DOHH2 (cell line): Measurements from ENCODE around the gene TLE3.
A peak's percentile ranks its signal among the peaks of the same experiment; 100 is the strongest.

ENCODE experiments used
- H3F3A ChIP-seq: fragments of 200-600 bp; sonication (generic), shearing (Covaris generic); 2 replicates; pipeline ENCODE4 v1.6.0; 2016; ENCODE audit warnings: antibody characterized with exemption, mild to moderate bottlenecking; ENCODE audit not compliant: control insufficient read depth, insufficient read depth
- H3K27ac ChIP-seq: fragments of 200-600 bp; sonication (generic); 2 replicates; pipeline ENCODE4 v1.5.1; 2014; ENCODE audit warnings: low read depth, mild to moderate bottlenecking, low read length, moderate library complexity
- H3K27me3 ChIP-seq: fragments of 200-600 bp; sonication (generic); 2 replicates; pipeline ENCODE4 v1.6.1; 2014; ENCODE audit warnings: mild to moderate bottlenecking, low read length, mixed read lengths; ENCODE audit not compliant: control insufficient read depth
- H3K36me3 ChIP-seq: fragments of 200-600 bp; sonication (generic); 2 replicates; pipeline ENCODE4 v1.6.1; 2014; ENCODE audit warnings: mild to moderate bottlenecking, low read length, moderate library complexity, mixed read lengths; ENCODE audit not compliant: control insufficient read depth
- H3K4me1 ChIP-seq: fragments of 200-600 bp; sonication (generic); 2 replicates; pipeline ENCODE4 v1.6.1; 2014; ENCODE audit warnings: mild to moderate bottlenecking, low read length, mixed read lengths; ENCODE audit not compliant: control insufficient read depth
- H3K4me2 ChIP-seq: fragments of 200-600 bp; sonication (generic); 2 replicates; pipeline ENCODE4 v1.6.0; 2014; ENCODE audit warnings: mild to moderate bottlenecking, low read length, moderate library complexity
- H3K4me3 ChIP-seq: fragments of 200-600 bp; sonication (generic); 2 replicates; pipeline ENCODE4 v1.5.1; 2014; ENCODE audit warnings: mild to moderate bottlenecking, low read length, mixed read lengths
- H3K79me2 ChIP-seq: fragments of 200-600 bp; sonication (generic); 2 replicates; pipeline ENCODE4 v1.6.1; 2014; ENCODE audit warnings: mild to moderate bottlenecking, low read length, mixed read lengths; ENCODE audit not compliant: control insufficient read depth
- H3K9me2 ChIP-seq: fragments of 200-600 bp; sonication (generic); replicated peaks from 2 replicates; pipeline ENCODE4 v1.6.1; 2014; ENCODE audit warnings: mild to moderate bottlenecking, low read length, mixed read lengths; ENCODE audit not compliant: control insufficient read depth
- H3K9me3 ChIP-seq: fragments of 200-600 bp; sonication (generic); 2 replicates; pipeline ENCODE4 v1.6.1; 2014; ENCODE audit warnings: antibody characterized with exemption, low read length, mixed read lengths; ENCODE audit not compliant: control insufficient read depth, insufficient read depth
- H4K20me1 ChIP-seq: fragments of 200-600 bp; sonication (generic); 2 replicates; pipeline ENCODE4 v1.6.0; 2014; ENCODE audit warnings: low read depth, mild to moderate bottlenecking, antibody characterized with exemption, low read length, moderate library complexity; ENCODE audit not compliant: control insufficient read depth, insufficient read depth
- CTCF ChIP-seq: fragments of 200-600 bp; sonication (generic); IDR thresholded peaks from one replicate; pipeline ENCODE4 v1.5.1; 2014; ENCODE audit warnings: antibody characterized with exemption, mild to moderate bottlenecking, low read depth, low read length; ENCODE audit not compliant: poor library complexity, severe bottlenecking
- EZH2phosphoT487 ChIP-seq: fragments of 200-600 bp; sonication (generic); IDR thresholded peaks from 2 replicates; pipeline ENCODE4 v1.6.1; 2017; ENCODE audit warnings: borderline replicate concordance, mild to moderate bottlenecking, antibody characterized with exemption, low read length, moderate library complexity, mixed read lengths

The TLE3 gene

GRCh38 chr15:70035719-70036077 lies 62.0 kb downstream of the TLE3 start:
- peak overlapping the region; percentile 36 for H3K4me3 ChIP-seq
- H3K9me3 ChIP-seq = no peaks in the 10 kb centered on the region
- H3K27me3 ChIP-seq = no peaks in the 10 kb centered on the region
- TF ChIP-seq EZH2phosphoT487 (no peak), CTCF (no peak)
- H3F3A ChIP-seq = peaks cover 18% of the 10 kb centered on the region
- H3K4me1 ChIP-seq = peaks cover 61% of the 10 kb centered on the region
- no peaks in the 10 kb centered on the region for H4K20me1 ChIP-seq
- peak overlapping the region; percentile 94 for H3K4me2 ChIP-seq
- H3K27ac ChIP-seq = peak overlapping the region; percentile 60
- no peaks in the 10 kb centered on the region for H3K9me2 ChIP-seq
- no peaks in the 10 kb centered on the region for H3K79me2 ChIP-seq
- no peaks in the 10 kb centered on the region for H3K36me3 ChIP-seq

GRCh38 chr15:70035051-70035718 lies 62.5 kb downstream of the TLE3 start:
- Histone ChIP-seq H3K27ac (peak overlapping the region; percentile 60), H3K9me2 (no peaks in the 10 kb centered on the region), H3K27me3 (no peaks in the 10 kb centered on the region), H3K4me1 (peaks cover 56% of the 10 kb centered on the region), H3K79me2 (no peaks in the 10 kb centered on the region), H3F3A (peaks cover 18% of the 10 kb centered on the region), H3K4me2 (peak overlapping the region; percentile 94), H4K20me1 (no peaks in the 10 kb centered on the region), H3K4me3 (peak overlapping the region; percentile 25), H3K36me3 (no peaks in the 10 kb centered on the region), H3K9me3 (no peaks in the 10 kb centered on the region)
- TF ChIP-seq EZH2phosphoT487 (no peak), CTCF (peak; percentile 13)

GRCh38 chr15:70034596-70034995 lies 63.1 kb downstream of the TLE3 start:
- H3K4me2 ChIP-seq = peak overlapping the region; percentile 94
- no peak for TF ChIP-seq CTCF
- no peak for TF ChIP-seq EZH2phosphoT487
- H3K27ac ChIP-seq = no peak overlapping the region
- no peaks in the 10 kb centered on the region for H3K9me2 ChIP-seq
- H3K79me2 ChIP-seq = no peaks in the 10 kb centered on the region
- H3K4me3 ChIP-seq = no peak overlapping the region
- peaks cover 50% of the 10 kb centered on the region for H3K4me1 ChIP-seq
- no peaks in the 10 kb centered on the region for H3K9me3 ChIP-seq
- H4K20me1 ChIP-seq = no peaks in the 10 kb centered on the region
- H3K27me3 ChIP-seq = no peaks in the 10 kb centered on the region; the same call in 1 of the 2 replicates
- H3F3A ChIP-seq = peaks cover 18% of the 10 kb centered on the region
- H3K36me3 ChIP-seq = no peaks in the 10 kb centered on the region
